Stimulated activated CD4-positive, alpha-beta T cell treated with anti-CD3 and anti-CD28 coated beads, TNF-alpha, amount 100 ng/mL, for 1 hour (primary cell): Measurements from ENCODE around the gene PHF21B.
"Not testable (repeated sequence)": the region's sequence is repeated elsewhere in the genome, so short reads cannot be mapped to it uniquely, and the experiment has no call there.

Experiments
- DNase-seq, 3 donors: peaks; one replicate each; pipeline ENCODE4 v3.0.0-alpha.2; 2020; ENCODE audit warnings: low read depth in 3 of 3, low spot score in 1 of 3

Gene PHF21B

DNA sequence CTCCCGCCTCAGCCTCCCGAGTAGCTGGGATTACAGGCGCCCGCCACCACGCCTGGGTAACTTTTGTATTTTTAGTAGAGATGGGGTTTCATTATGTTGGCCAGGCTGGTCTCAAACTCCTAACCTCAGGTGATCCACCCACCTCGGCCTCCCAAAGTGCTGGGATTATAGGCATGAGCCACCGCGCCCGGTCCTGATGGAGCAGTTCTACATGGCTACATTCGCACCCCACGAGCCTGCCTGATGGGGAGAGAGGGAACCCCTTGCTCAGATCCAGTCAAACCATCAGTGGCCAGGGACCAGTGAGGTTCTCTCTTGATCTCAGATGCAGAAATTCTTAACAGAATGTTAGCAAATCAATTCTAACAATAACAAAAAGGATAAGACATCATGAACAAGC is 88.0 kb downstream of the PHF21B start:
- not testable (repeated sequence) for DNase-seq

DNA sequence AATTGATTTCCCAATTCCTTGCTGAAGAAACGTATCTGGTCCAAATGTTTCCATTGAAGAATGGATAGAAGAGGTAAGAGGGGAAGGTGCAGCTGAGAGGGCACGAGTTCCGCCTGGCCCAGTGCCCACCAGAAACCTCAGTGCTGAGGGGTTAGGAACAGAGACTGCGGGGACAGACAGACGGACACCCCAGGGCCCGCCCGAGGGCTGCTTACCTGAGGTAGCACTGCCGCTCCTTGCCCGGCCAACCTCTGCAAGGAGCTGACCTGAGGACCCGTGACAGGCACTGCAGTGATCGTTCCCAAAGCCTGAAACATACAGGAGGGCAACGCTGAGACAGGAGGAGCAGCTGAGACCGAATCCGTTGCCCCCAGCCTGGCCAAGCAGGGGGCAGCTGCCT is 89.6 kb downstream of the PHF21B start:
- no peak for DNase-seq

DNA sequence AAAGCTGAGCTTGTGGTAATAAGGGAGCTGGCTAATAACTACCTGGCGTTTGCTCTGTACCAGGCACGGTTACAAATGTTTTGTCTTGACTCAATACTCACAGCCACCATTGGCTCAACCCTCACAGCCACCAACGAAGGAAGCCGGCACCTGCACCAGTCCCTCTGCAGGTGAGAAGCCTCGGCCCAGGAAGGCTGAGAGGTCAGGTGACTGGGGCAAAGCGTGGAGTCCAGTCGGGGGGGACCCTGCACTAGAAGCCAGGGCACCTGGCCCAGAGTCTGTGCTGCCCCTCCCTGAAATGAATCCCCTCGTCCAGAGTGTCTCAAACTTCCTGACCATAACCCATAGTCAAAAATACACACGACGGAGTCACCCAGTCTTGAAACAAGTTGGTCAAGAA is 90.1 kb downstream of the PHF21B start:
- no peak for DNase-seq

DNA sequence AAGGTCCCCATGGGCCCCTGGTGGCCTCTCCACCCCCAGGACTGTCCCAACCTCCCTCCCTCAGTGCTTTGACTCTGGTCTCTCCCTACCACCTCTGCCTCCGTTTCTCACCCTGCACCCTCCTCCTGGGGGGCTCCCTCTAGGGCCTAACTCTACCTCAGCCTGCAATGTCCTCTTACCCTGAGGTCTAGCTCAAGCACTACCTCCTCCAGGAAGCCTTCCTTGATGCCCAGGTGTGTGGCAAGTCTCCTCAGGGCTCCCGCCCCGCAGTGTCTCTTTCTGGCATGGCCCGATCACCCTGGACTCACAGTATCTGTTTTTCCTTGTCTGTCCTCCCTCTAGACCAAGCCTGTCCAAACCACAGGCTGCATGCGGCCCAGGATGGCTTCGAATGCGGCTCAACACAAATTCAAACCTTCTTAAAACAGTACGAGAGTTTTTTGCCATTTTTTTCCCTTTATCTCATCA is 90.8 kb downstream of the PHF21B start:
- DNase-seq, result no peak

DNA sequence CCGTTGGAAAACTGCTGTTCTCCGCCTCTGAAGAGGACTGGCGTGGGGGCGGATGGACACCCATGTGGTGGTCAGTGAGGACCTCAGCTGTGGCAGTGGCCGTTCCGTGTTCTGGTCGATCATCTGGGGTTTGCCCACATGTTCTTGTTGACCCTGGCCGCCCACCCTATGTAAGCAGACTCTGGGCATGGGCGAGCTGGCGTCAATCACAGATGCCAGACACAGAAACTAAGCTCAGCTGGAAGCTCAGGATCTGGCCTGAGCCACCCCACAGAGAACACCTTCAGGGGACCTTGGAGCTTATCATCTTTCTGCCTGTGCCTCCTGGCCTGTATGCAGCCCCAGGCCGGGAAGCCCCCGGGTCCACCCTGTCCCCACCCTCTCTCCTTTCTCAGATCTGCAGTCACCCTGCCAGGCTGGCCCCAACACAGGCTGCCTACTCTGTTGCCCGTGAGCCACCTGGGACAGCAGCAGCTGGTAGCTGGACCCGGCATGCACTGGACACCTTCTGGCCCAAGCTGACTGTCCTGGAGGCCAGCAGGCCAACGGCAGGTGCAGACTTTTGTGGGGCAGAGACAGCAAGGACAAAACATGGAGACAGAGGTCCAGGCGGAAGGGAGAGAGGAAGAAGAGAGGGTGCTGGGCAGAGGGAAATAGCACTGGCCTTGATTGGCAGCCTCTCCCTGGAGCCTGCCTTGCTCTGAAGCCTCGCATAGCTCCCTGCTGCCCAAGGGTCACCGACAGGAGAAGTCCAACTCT is 91.5 kb downstream of the PHF21B start:
- DNase-seq, result no peak

DNA sequence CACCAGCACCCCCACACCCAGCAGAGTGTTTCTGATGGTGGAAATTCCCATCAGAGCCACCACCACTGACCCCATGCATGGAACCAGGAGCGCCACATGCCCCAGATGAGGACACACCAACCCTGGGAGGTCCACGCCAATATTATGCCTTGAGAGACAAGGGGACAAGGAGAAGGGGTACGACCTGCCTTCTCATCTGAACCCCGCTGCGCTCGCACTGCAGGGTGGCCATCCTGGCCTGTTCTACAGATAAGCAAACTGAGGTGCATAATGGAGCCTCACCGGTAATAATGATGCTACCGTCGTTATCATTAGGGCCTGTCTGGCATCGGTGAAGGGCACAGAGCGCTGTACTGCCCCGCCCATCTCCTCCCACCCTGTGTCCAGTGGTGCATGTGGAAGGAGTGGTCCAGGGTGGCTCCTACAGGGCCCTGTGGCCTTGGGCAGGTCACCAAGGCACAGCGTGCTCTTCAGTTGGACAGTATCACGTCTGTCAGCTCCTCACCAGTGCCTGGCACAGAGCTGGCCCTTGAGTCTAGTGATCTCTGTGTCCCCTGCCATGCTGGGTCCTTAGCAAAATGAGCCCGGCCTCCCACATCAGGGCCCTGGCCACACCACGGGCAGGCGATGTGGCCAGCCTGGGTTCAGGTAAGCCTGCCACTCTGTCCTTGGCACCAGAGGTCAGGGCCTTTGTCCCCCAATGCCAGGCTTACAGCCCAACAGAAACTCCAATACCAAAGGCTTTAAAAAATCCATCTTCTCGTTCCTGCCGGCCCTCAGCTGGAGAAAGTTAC is 92.2 kb downstream of the PHF21B start:
- DNase-seq, result no peak

DNA sequence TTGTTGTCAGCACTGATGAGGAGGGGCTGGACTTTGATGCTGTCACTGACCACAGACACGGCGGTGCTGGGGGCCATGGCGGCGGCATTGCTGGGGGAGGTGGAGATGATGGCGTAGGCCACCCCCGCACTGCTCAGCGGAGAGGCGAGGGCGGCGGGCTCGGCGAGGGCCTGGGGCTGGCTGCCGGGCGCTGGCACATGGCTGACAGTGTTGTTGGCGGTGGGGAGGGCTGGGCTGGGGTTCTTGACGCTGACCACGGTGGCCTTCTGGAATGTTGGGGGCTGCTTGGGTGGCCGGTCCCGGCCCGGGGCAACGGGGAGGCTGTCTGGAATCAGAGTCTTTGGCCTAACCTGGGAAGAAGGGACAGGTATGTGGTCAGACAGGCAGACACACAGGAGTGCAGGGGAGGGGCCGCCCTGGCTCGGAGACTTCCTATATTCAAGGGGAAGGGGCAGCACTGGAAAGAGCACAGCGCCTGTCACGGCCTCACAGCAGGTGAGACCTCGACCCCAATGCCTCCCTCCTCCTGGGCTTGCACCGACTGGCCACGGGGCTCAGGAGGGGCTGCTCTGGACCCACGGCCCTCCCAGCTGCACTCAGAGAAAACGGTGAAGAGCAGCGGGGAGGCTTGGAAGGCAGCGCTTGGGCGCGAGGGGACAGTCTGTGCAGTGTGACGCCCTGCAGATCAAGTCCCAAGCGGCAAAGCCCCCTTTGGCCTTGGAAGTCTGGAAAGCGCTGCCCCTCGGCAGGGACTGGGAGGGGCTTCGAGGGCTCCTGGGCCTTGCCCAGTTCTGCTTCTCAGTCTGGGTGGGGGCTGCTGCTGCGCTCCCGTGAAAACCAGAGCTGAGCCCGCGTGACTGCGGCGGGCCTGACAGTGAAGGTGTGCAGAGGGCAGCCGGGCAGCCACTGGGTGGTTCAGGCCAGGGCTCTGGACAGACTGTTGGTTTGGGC is 93.2 kb downstream of the PHF21B start:
- DNase-seq, result no peak

DNA sequence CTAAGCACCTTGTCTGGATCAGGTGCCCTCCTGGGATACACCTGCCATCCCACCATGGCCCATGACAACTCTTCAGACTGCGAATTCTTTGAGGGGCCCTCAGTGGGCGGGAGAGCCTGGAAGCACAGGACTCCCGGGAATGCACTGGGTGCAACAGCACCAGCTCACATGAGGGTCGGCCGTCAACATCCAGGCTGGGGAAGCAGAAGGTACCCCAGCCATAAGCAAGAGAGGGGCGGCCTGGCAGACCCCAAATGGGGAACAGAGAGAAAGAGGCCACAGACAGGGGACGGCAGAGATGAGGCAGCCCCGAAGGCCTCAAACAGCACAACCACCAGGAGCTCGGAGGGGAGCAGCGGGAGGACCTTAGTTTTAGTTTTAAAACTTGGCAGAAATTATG is 94.4 kb downstream of the PHF21B start:
- no peak for DNase-seq

DNA sequence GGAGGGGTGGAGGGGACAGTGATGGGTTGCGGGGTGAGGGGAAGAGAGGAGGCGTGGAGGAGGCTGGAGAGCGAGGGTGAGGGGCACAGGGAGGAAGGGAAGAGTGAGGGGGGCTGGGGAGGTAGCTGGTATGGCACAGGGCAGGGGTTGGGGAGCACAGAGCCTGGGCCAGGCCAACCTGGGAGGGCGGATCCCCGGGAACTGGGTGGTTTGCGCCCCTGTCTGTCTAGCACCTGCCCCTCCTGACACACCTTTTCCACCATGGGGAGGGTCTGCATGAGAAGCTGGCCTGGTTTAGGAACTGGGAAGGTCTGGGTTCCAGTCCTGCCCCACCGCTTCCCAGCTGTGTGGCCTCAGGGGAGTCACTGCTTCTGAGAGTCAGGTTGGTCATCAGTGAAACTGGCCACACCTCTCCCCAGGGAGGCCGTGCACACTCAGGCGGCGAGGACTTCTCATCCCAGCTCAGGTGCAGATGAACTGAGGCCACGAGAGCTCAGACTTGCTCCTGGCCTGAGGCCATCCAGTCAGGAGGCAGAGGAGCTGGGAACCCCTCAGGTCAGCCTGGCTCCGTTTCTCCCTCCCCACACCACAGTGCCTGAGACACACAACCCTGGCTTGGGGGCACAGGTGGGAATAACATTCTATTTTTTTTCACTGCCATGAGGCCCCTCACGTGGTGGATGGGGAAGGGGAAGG is 95.6 kb downstream of the PHF21B start:
- DNase-seq, result no peak

DNA sequence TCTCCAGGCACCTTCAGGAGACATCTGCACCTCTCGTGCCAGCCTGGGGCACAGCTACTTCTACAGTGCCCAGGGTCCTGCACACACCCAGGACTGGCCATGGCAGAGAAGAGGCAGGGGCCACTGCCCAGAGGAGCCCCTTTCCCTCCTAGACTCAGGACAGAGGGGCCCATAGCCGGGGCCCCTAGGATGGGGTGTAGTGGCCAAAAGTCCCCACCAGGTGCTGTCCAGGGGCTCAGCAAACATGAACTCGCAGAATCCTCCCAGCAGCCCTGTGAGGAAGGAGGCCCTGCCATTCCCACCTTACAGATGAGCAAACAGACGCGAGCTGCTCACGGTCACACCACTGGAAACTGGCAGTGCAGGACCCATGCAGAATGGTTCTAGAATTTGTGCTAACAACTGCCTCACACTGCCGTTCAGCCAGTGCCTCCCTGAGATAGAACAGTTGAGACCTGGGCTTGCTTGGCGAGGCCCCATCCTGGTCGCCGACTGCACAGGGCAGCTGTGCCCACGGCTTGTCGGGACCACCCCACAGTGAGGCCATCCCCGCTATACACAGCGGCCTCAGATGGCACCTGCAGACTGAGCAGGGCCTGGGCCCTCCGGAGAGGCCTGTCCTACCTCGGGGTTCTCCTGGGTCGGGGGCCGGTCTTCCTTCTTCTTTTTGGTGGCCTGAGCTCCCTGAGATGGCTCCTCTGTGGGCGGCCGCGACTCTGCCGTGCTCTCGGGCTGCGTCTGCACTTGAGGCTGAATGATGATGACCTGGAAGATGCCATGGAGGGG is 96.4 kb downstream of the PHF21B start:
- DNase-seq, result no peak

DNA sequence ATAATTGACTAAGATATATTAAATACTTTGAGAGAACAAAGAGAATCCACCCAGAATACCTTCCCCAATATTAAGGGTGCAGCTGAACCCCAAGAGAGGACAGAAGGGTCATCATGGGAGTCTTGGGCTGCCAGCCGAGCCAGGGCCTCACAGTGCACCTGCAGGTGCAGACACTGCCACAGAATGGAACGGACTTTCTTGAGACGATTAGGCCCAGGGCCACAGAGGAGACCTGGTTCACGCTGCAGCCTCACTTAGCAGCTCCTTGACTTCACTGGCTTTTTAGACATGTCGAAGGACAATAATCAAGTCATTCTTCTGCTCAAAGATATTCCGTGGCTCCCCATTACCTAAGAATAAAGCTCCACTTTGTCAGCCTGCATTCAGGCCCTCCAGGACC is 100.6 kb downstream of the PHF21B start:
- DNase-seq, result no peak

DNA sequence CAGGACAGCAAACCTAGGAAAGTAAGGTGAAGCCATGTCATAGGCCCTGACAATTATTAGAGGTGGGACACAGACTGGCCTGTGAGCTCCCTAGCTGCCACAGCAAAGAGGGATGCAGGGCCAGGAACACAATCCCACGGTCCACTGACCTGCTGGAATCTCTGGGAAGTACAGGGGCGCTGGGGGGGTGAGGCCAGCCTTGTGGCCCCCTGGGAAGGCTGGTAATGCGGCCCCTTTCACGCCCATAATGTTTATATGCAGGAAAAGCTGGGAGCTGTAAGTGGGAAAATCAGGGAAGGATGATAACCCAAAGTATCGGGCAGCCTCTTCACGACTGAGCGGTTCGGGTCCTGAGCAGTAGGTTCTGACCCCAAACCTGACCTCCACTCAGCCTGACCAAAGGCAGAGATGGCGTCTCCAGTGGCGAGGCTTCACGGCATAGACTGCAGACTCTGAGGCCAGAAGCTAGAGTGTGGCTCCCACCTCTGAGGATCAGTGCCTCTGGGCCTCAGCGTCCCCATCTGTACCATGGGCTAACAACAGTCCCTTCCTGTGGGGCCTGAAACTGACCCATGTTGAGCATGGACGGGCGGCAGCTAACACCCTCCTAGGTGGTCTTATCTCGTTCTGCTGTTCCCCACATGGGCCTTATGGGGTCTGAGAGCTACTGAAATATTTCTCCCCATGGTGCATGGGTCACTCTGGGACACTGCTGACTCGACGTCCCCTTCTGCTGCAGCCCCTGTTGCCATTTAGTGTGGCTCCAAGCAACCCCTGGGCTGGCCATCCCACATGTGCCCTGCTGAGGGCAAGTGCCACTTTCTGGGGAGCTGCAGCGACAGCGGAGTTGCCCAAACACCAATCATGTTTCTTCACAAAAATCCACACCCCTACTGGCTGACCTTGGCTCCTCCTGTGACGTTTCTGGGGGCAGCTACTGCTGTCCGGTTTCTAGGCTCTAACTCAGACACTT is 101.8 kb downstream of the PHF21B start:
- no peak for DNase-seq

DNA sequence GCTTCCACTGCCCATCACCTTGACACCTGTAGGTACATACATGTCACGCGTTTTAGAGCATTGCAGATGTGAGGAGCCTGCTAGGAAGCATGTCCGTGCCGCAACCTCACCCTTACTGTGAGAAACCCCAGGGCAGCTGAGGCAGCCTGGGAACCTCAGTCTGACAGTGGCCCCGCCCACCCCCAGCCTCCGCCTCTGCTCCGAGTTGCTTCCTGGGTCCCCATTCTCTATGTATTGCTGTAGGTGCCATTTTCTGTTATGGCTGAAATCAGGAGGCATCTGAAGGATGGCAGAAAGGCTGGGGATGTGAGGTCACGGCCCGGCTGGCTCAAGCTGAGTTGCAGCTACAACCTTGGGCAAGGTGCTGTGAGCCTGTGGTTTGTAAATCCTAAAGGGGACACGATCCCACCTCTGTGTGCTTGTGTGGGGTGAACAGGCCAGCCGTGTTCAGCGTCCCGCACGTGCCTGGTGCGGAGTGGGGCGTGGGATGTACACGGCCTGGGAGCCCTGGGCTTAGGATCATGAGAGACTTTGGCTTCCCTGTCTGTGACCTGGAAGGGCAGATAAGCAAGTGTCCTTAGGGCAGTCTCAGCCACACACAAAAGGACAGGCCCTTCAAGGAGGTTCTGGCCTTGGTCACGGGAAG is 102.7 kb downstream of the PHF21B start:
- no peak for DNase-seq

DNA sequence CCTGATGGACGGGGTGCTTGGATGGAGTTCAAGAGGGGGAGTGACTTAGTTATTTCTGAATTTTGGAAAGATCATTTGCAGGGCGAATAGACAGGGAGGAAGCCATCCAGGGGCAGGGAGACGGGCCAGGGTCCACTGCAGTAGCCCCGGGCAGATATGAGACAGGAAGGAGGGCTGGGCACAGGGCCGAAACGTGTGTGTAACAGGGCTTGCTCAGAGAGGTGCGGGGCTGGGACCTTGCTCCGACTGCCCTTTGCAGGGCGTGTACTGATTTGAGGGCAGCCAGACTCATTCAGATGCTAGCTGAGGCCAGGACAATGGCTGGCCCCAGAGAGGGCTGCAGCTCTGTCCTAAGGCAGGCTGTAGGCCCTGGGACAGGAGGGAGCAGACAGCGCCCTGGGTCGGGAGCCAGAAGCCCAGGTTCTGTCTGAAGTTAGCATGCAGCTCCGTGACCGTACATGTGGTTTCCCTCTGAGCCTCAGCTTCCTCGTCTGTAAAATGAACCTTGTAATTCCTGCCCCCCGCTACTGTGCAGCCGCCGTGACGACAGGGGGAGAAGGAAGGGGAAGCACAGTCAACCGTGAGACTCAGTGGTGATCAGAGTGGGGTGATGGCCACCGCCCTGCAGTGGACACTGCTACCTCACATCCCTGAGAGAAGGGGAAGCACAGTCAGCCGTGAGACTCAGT is 103.4 kb downstream of the PHF21B start:
- no peak for DNase-seq

DNA sequence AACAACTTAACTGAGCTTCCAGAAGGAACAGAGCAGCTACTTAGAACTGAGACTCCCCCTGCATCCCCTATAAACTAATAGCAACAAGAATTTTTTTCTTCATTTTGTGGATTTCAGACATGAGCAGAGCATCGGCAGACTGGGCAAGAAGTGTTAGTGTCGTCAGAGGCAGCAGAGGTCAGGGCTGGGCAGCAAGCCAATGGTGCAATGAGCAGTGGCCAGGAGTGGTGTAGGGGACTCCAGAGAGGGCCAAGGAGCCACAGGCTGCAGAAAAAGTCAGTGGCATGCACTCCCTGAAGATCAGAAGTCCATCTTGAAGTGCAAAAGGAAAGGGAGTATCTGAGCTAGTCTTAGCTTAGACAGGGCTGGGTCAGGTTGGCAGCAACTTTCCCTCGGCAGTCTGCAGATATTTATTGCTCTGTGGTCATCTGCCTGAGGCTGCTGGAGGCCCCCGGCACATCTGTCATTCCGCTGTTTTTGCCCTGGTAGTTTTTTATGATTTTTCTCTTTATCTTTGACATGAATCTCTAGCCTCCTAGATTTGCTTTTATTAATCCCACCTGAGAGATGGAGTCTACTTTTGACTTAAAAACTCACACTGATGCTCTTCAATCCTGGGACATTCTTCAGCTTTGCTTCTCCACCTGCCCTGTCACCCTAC is 105.2 kb downstream of the PHF21B start:
- DNase-seq, result not testable (repeated sequence)

DNA sequence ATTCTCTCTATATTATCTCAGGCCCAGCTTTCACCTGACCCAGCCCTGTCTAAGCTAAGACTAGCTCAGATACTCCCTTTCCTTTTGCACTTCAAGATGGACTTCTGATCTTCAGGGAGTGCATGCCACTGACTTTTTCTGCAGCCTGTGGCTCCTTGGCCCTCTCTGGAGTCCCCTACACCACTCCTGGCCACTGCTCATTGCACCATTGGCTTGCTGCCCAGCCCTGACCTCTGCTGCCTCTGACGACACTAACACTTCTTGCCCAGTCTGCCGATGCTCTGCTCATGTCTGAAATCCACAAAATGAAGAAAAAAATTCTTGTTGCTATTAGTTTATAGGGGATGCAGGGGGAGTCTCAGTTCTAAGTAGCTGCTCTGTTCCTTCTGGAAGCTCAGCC is 106.6 kb downstream of the PHF21B start:
- not testable (repeated sequence) for DNase-seq

DNA sequence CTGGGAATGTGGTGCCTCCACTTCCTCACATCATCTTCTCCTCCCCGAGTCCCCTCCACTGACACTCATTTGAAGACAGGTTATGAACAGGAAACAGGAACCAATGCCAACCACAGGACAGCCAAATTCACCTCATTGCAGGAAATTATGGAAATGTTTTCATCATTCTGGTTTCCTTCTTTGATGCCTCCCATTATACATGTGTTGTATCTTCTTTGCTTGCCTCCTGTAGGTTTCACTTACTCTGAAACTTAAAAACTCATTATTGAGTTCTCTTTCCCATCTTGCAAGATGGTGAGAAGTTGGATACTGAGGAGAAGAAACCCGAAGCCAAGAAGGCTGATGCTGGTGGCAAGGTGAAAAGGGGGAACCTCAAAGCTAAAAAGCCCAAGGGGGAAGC is 108.5 kb downstream of the PHF21B start:
- no peak for DNase-seq
